HCT116 (cell line): ENCODE data around the gene SYNE1. TPM values are rescaled to one million over a fixed set of nuclear protein-coding genes. Genes with fewer than 3 reads are reported as not detected.

Experiments
- ATAC-seq: fragments of 200-7000 bp; cut with Tn5 transposase; 2 replicates; pipeline ENCODE4 v1.9.1; 2020; ENCODE audit warnings: mild to moderate bottlenecking, moderate library complexity
- BruUV-seq: library from RNA; stranded (reverse); fragments of 400-500 nt; replicated peaks from 2 replicates; lab custom pipeline; 2021; lab: Mats Ljungman, UMichigan
- CTCF ChIA-PET: fragments of 300-600 bp; sonication (Branson Sonifier 250); formaldehyde crosslinking; loops from one replicate; lab custom pipeline; 2021; ENCODE audit warnings: antibody characterized with exemption; lab: Charles Lee
- POLR2A ChIA-PET: fragments of 300-600, 350-600 bp; sonication (Branson Sonifier 250); formaldehyde crosslinking; loops from one replicate; lab custom pipeline; 2021; ENCODE audit warnings: antibody characterized with exemption; lab: Charles Lee
- RAD21 ChIA-PET, 2 experiments: fragments of 300-600 bp; sonication (Branson Sonifier 250); formaldehyde crosslinking; loops; one replicate each; lab custom pipeline; 2023; ENCODE audit warnings: low total read pairs in 2 of 2; ENCODE audit not compliant: uncharacterized antibody in 2 of 2, unreplicated experiment in 2 of 2, low non-redundant PET in 1 of 2; lab: Charles Lee
- DNase-seq: peaks from one replicate; pipeline ENCODE4 v3.0.0-alpha.2; 2010; ENCODE audit warnings: low read depth, low spot score
- H2AFZ ChIP-seq: fragments of 200-600 bp; shearing (Covaris generic), sonication (generic); 2 replicates; pipeline ENCODE4 v1.6.1; 2017; ENCODE audit warnings: low read depth, mixed run types, mixed read lengths, antibody characterized with exemption, low read length; ENCODE audit not compliant: poor library complexity, severe bottlenecking
- H3K27ac ChIP-seq: 2 replicates; pipeline ENCODE4 v1.5.1; 2012; ENCODE audit warnings: low read depth, low read length
- H3K27me3 ChIP-seq: fragments of 200-600 bp; sonication (generic); 2 replicates; pipeline ENCODE4 v1.6.1; 2016; ENCODE audit warnings: mixed run types, low read length, mixed read lengths; ENCODE audit not compliant: insufficient read depth
- H3K36me3 ChIP-seq, 2 experiments: fragments of 200-500 bp in 1 of 2; fragments of 200-600 bp in 1 of 2; sonication (Bioruptor generic) in 1 of 2; sonication (generic) in 1 of 2; 2 replicates each; pipeline versions ENCODE4 v1.5.1 to v1.6.1; 2014 to 2016; ENCODE audit warnings: low read length in 2 of 2, inconsistent platforms in 1 of 2, mixed read lengths in 1 of 2, mixed run types in 1 of 2; ENCODE audit not compliant: insufficient read depth in 2 of 2, control insufficient read depth in 1 of 2
- H3K4me1 ChIP-seq, 2 experiments: fragments of 200-600 bp in 1 of 2; sonication (generic) in 1 of 2; 2 replicates each; pipeline versions ENCODE4 v1.5.1 to v1.6.1; 2012 to 2017; ENCODE audit warnings: low read length in 2 of 2, inconsistent platforms in 1 of 2, mild to moderate bottlenecking in 1 of 2, mixed read lengths in 1 of 2, mixed run types in 1 of 2, moderate library complexity in 1 of 2; ENCODE audit not compliant: insufficient read depth in 2 of 2, control insufficient read depth in 1 of 2
- H3K4me2 ChIP-seq: fragments of 200-600 bp; sonication (generic); 2 replicates; pipeline ENCODE4 v1.6.1; 2017; ENCODE audit warnings: mixed run types, low read length, mixed read lengths
- H3K4me3 ChIP-seq, 2 experiments: fragments of 200-600 bp in 1 of 2; sonication (generic) in 1 of 2; replicated peaks in 1 of 2; 2 replicates each; pipeline ENCODE4 v1.5.1; 2011 to 2016; ENCODE audit warnings: low read length in 2 of 2, control low read depth in 1 of 2, low read depth in 1 of 2, mild to moderate bottlenecking in 1 of 2, mixed read lengths in 1 of 2, mixed run types in 1 of 2
- H3K79me2 ChIP-seq: fragments of 200-600 bp; sonication (generic); 2 replicates; pipeline ENCODE4 v1.6.1; 2017; ENCODE audit warnings: mild to moderate bottlenecking, mixed run types, low read length, moderate library complexity, mixed read lengths; ENCODE audit not compliant: insufficient read depth
- H3K9ac ChIP-seq: fragments of 200-600 bp; sonication (generic); 2 replicates; pipeline ENCODE4 v1.6.1; 2016; ENCODE audit warnings: low read length, mixed read lengths
- H3K9me2 ChIP-seq: fragments of 200-600 bp; sonication (generic), shearing (Covaris generic); 2 replicates; pipeline ENCODE4 v1.6.1; 2017; ENCODE audit warnings: mixed run types, mild to moderate bottlenecking, moderate library complexity; ENCODE audit not compliant: insufficient read depth
- H3K9me3 ChIP-seq, 2 experiments: fragments of 200-500 bp in 1 of 2; fragments of 200-600 bp in 1 of 2; sonication (Bioruptor generic) in 1 of 2; sonication (generic) in 1 of 2; 2 replicates each; pipeline ENCODE4 v1.6.1; 2014 to 2017; ENCODE audit warnings: low read length in 2 of 2, mixed read lengths in 2 of 2, inconsistent platforms in 1 of 2, low read depth in 1 of 2, mild to moderate bottlenecking in 1 of 2, mixed run types in 1 of 2, moderate library complexity in 1 of 2; ENCODE audit not compliant: control insufficient read depth in 1 of 2, insufficient read depth in 1 of 2
- H4K20me1 ChIP-seq: fragments of 200-600 bp; sonication (generic), shearing (Covaris generic); 2 replicates; pipeline ENCODE4 v1.6.1; 2017; ENCODE audit warnings: mixed run types, mild to moderate bottlenecking, moderate library complexity; ENCODE audit not compliant: insufficient read depth
- ATF3 ChIP-seq: IDR thresholded peaks from 2 replicates; pipeline ENCODE4 v1.6.1; 2012
- CBX3 ChIP-seq: IDR thresholded peaks from 2 replicates; pipeline ENCODE4 v1.6.1; 2012; ENCODE audit warnings: low read depth
- CEBPB ChIP-seq: IDR thresholded peaks from 2 replicates; pipeline ENCODE4 v1.6.1; 2012; ENCODE audit warnings: low read depth
- CTCF ChIP-seq, 3 experiments: fragments of 200-600 bp in 1 of 3; sonication (generic) in 1 of 3; IDR thresholded peaks in 2 of 3; conservative IDR thresholded peaks in 1 of 3; 2 replicates each; pipeline ENCODE4 v1.5.1; 2012 to 2017; ENCODE audit warnings: low read depth in 2 of 3, low read length in 2 of 3, antibody characterized with exemption in 1 of 3, borderline replicate concordance in 1 of 3, control low read depth in 1 of 3, mild to moderate bottlenecking in 1 of 3, mixed read lengths in 1 of 3, mixed run types in 1 of 3, moderate library complexity in 1 of 3; ENCODE audit not compliant: insufficient read depth in 1 of 3
- EGR1 ChIP-seq: IDR thresholded peaks from 2 replicates; pipeline ENCODE4 v1.6.1; 2012; ENCODE audit warnings: low read depth
- ELF1 ChIP-seq: IDR thresholded peaks from 2 replicates; pipeline ENCODE4 v1.6.1; 2012; ENCODE audit warnings: low read depth, borderline replicate concordance
- EZH2 ChIP-seq: fragments of 200-600 bp; sonication (generic); IDR thresholded peaks from 2 replicates; pipeline ENCODE4 v1.6.1; 2017; ENCODE audit warnings: antibody characterized with exemption, mixed run types
- JUND ChIP-seq: IDR thresholded peaks from 2 replicates; pipeline ENCODE4 v1.6.1; 2012
- POLR2AphosphoS5 ChIP-seq: IDR thresholded peaks from 2 replicates; pipeline ENCODE4 v1.6.1; 2011; ENCODE audit warnings: mild to moderate bottlenecking, low read depth, low read length, moderate library complexity
- RAD21 ChIP-seq: IDR thresholded peaks from 2 replicates; pipeline ENCODE4 v1.6.1; 2012; ENCODE audit warnings: low read depth, mild to moderate bottlenecking
- SIN3A ChIP-seq: IDR thresholded peaks from 2 replicates; pipeline ENCODE4 v1.6.1; 2012; ENCODE audit warnings: low read depth
- SP1 ChIP-seq: IDR thresholded peaks from 2 replicates; pipeline ENCODE4 v1.6.1; 2012; ENCODE audit warnings: low read depth
- ZNF274 ChIP-seq: fragments of 200-500 bp; sonication (Bioruptor generic); IDR thresholded peaks from 2 replicates; pipeline ENCODE4 v1.6.1; 2014; ENCODE audit warnings: mild to moderate bottlenecking, low read depth, low read length, inconsistent platforms
- intact Hi-C: fragments of 100-400 bp; cut with micrococcal nuclease; formaldehyde crosslinking; loops from 2 replicates; pipeline ENCODE4 v1.10.0; 2022
- total RNA-seq: library from RNA; stranded (reverse); gene quantifications from one replicate; pipeline ENCODE4 v1.2.1, GENCODE V29; 2021; ENCODE audit not compliant: unreplicated experiment
- TF ChIP-seq, protein P1 (sequence below): IDR thresholded peaks from 2 replicates; pipeline ENCODE4 v1.6.1; 2011; ENCODE audit warnings: mild to moderate bottlenecking, low read length, moderate library complexity; ENCODE audit not compliant: insufficient replicate concordance; ENCODE audit errors: extremely low read depth
- TF ChIP-seq, protein P2 (sequence below): IDR thresholded peaks from 2 replicates; pipeline ENCODE4 v1.6.1; 2012

The SYNE1 gene
- total RNA-seq, 1 experiment from 2014 or later, result 5.4 TPM

- Histone ChIP-seq H3K27me3 (no peaks in the 10 kb centered on the region), H3K9ac (no peak overlapping the region), H3K4me1 (peaks cover 5 to 16% of the 10 kb centered on the region in 2 experiments), H3K79me2 (no peaks in the 10 kb centered on the region), H3K36me3 (no peaks in the 10 kb centered on the region), H3K4me2 (no peak overlapping the region), H3K9me2 (no peaks in the 10 kb centered on the region), H3K4me3 (no peak overlapping the region), H4K20me1 (no peaks in the 10 kb centered on the region), H3K27ac (no peak overlapping the region), H2AFZ (no peak overlapping the region), H3K9me3 (no peaks in the 10 kb centered on the region)
- DNase-seq (no peak), ATAC-seq (no peak)
- RAD21 ChIA-PET, result no interaction called here
- POLR2A ChIA-PET, result no interaction called here
- TF ChIP-seq, protein P1, sequence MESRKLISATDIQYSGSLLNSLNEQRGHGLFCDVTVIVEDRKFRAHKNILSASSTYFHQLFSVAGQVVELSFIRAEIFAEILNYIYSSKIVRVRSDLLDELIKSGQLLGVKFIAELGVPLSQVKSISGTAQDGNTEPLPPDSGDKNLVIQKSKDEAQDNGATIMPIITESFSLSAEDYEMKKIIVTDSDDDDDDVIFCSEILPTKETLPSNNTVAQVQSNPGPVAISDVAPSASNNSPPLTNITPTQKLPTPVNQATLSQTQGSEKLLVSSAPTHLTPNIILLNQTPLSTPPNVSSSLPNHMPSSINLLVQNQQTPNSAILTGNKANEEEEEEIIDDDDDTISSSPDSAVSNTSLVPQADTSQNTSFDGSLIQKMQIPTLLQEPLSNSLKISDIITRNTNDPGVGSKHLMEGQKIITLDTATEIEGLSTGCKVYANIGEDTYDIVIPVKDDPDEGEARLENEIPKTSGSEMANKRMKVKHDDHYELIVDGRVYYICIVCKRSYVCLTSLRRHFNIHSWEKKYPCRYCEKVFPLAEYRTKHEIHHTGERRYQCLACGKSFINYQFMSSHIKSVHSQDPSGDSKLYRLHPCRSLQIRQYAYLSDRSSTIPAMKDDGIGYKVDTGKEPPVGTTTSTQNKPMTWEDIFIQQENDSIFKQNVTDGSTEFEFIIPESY, result no peak
- no peak for TF ChIP-seq RAD21
- TF ChIP-seq ELF1, result no peak
- TF ChIP-seq POLR2AphosphoS5, result no peak
- no peak for TF ChIP-seq EGR1
- TF ChIP-seq SIN3A, result no peak
- no peak for TF ChIP-seq EZH2
- TF ChIP-seq CBX3, result no peak
- intact Hi-C loops, result no loop called here
- CTCF ChIA-PET, result no interaction called here
- BruUV-seq, result no TSS peak
Observed at GRCh38 chr6:152398993-152399392, 238.2 kb downstream of the SYNE1 start.

- intact Hi-C loops, result no loop called here
- BruUV-seq, result no TSS peak
- CTCF ChIA-PET, result no interaction called here
- H2AFZ ChIP-seq, result no peak overlapping the region
- H3K27me3 ChIP-seq, result no peaks in the 10 kb centered on the region
- no peaks in the 10 kb centered on the region for H3K9me3 ChIP-seq
- POLR2A ChIA-PET, result no interaction called here
- TF ChIP-seq CTCF (IDR thresholded peaks at IDR 0.05 in 2 of 3, conservative IDR thresholded peaks at IDR 0.05 in 1 of 3; ENCODE audit: borderline replicate concordance in 1 of 3, insufficient read depth in 1 of 3, low read depth in 2 of 3, low read length in 2 of 3) (no peak), CEBPB (no peak), JUND (no peak), EGR1 (no peak), POLR2AphosphoS5 (no peak), ATF3 (no peak), ZNF274 (no peak), SP1 (no peak), SIN3A (no peak)
- TF ChIP-seq, protein P1, result no peak
- TF ChIP-seq, protein P2, sequence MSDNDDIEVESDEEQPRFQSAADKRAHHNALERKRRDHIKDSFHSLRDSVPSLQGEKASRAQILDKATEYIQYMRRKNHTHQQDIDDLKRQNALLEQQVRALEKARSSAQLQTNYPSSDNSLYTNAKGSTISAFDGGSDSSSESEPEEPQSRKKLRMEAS, result no peak
- no peak overlapping the region for H3K4me3 ChIP-seq
- H3K4me2 ChIP-seq, result no peak overlapping the region
- no peaks in the 10 kb centered on the region for H3K36me3 ChIP-seq
- peaks cover 5 to 16% of the 10 kb centered on the region in 2 experiments for H3K4me1 ChIP-seq
- no peak for ATAC-seq
- H3K9me2 ChIP-seq, result no peaks in the 10 kb centered on the region
- H3K79me2 ChIP-seq, result no peaks in the 10 kb centered on the region
- DNase-seq, result no peak
- H3K27ac ChIP-seq, result no peak overlapping the region
- no peak overlapping the region for H3K9ac ChIP-seq
- no peaks in the 10 kb centered on the region for H4K20me1 ChIP-seq
- RAD21 ChIA-PET, result no interaction called here
Observed at GRCh38 chr6:152398316-152398715, 238.8 kb downstream of the SYNE1 start.
